Neural cell (in vitro differentiated cells): ENCODE measurements around the gene RCC2. TPM values are rescaled to one million over a fixed set of nuclear protein-coding genes. Genes with fewer than 3 reads are reported as not detected.

ENCODE experiments used
- H2AFZ ChIP-seq: fragments of 200-600, 300-800 bp; sonication (generic), shearing (Covaris generic); 2 replicates; pipeline ENCODE4 v1.6.0; 2014; ENCODE audit warnings: low read depth, mild to moderate bottlenecking, antibody characterized with exemption, low read length, moderate library complexity
- H3F3A ChIP-seq: fragments of 200-600 bp; shearing (Covaris generic); 2 replicates; pipeline ENCODE4 v1.6.1; 2016; ENCODE audit warnings: mild to moderate bottlenecking, moderate library complexity, mixed read lengths, antibody characterized with exemption, low read length; ENCODE audit not compliant: insufficient read depth, poor library complexity, severe bottlenecking
- H3K27ac ChIP-seq: fragments of 200-600, 300-800 bp; sonication (generic), shearing (Covaris generic); 2 replicates; pipeline ENCODE4 v1.5.1; 2014; ENCODE audit warnings: mild to moderate bottlenecking, low read length, moderate library complexity
- H3K27me3 ChIP-seq: fragments of 300-800, 200-600 bp; sonication (generic), shearing (Covaris generic); 2 replicates; pipeline ENCODE4 v1.6.0; 2014; ENCODE audit warnings: mild to moderate bottlenecking, low read depth, low read length, moderate library complexity; ENCODE audit not compliant: insufficient read depth
- H3K36me3 ChIP-seq: fragments of 300-800, 200-600 bp; sonication (generic), shearing (Covaris generic); 2 replicates; pipeline ENCODE4 v1.5.1; 2014; ENCODE audit warnings: mild to moderate bottlenecking, antibody characterized with exemption, low read length, moderate library complexity; ENCODE audit not compliant: insufficient read depth
- H3K4me2 ChIP-seq: fragments of 300-800, 200-600 bp; sonication (generic), shearing (Covaris generic); 2 replicates; pipeline ENCODE4 v1.6.0; 2014; ENCODE audit warnings: mild to moderate bottlenecking, low read length
- H3K4me3 ChIP-seq: fragments of 300-800, 200-600 bp; sonication (generic), shearing (Covaris generic); 2 replicates; pipeline ENCODE4 v1.5.1; 2014; ENCODE audit warnings: mild to moderate bottlenecking, low read length, moderate library complexity
- H3K79me2 ChIP-seq: fragments of 200-600 bp; shearing (Covaris generic); replicated peaks from 2 replicates; pipeline ENCODE4 v1.6.0; 2014; ENCODE audit warnings: mild to moderate bottlenecking, low read length, moderate library complexity; ENCODE audit not compliant: insufficient read depth
- H3K9ac ChIP-seq: fragments of 300-800, 200-600 bp; sonication (generic), shearing (Covaris generic); 2 replicates; pipeline ENCODE4 v1.6.1; 2016; ENCODE audit warnings: mild to moderate bottlenecking, low read length, mixed read lengths
- H3K9me2 ChIP-seq: fragments of 200-600 bp; shearing (Covaris generic); 2 replicates; pipeline ENCODE4 v1.6.1; 2016; ENCODE audit warnings: mild to moderate bottlenecking, low read length, mixed read lengths; ENCODE audit not compliant: insufficient read depth
- H3K9me3 ChIP-seq: fragments of 200-600, 300-800 bp; sonication (generic), shearing (Covaris generic); 2 replicates; pipeline ENCODE4 v1.6.1; 2016; ENCODE audit warnings: mild to moderate bottlenecking, mixed run types, low read length, moderate library complexity, mixed read lengths
- H4K20me1 ChIP-seq: fragments of 200-600 bp; shearing (Covaris generic); 2 replicates; pipeline ENCODE4 v1.6.1; 2016; ENCODE audit warnings: mild to moderate bottlenecking, mixed run types; ENCODE audit not compliant: insufficient read depth
- CTCF ChIP-seq: fragments of 450-650 bp; IDR thresholded peaks from 2 replicates; pipeline ENCODE4 v1.5.1; 2014; ENCODE audit warnings: antibody characterized with exemption, mild to moderate bottlenecking, moderate library complexity; ENCODE audit not compliant: poor library complexity, severe bottlenecking
- EP300 ChIP-seq: fragments of 450-650 bp; conservative IDR thresholded peaks from 2 replicates; pipeline ENCODE4 v1.6.1; 2014; ENCODE audit warnings: antibody characterized with exemption, mild to moderate bottlenecking, moderate library complexity; ENCODE audit not compliant: poor library complexity, severe bottlenecking
- EZH2 ChIP-seq: fragments of 200-600, 300-800 bp; shearing (Covaris generic), sonication (generic); IDR thresholded peaks from 2 replicates; pipeline ENCODE4 v1.6.1; 2014; ENCODE audit warnings: antibody characterized with exemption, low read length, borderline replicate concordance, mild to moderate bottlenecking; ENCODE audit not compliant: insufficient read depth, poor library complexity, severe bottlenecking
- MXI1 ChIP-seq: fragments of 450-650 bp; conservative IDR thresholded peaks from 2 replicates; pipeline ENCODE4 v1.6.1; 2014; ENCODE audit warnings: antibody characterized with exemption, mild to moderate bottlenecking; ENCODE audit not compliant: poor library complexity, severe bottlenecking
- POLR2AphosphoS5 ChIP-seq: IDR thresholded peaks from 2 replicates; pipeline ENCODE4 v1.6.1; 2012
- RAD21 ChIP-seq: fragments of 450-650 bp; conservative IDR thresholded peaks from 2 replicates; pipeline ENCODE4 v1.6.1; 2014; ENCODE audit warnings: antibody characterized with exemption, mild to moderate bottlenecking, moderate library complexity
- REST ChIP-seq: IDR thresholded peaks from 2 replicates; pipeline ENCODE4 v1.6.1; 2012; ENCODE audit warnings: borderline replicate concordance
- SMC3 ChIP-seq: fragments of 450-650 bp; conservative IDR thresholded peaks from 2 replicates; pipeline ENCODE4 v1.6.1; 2014; ENCODE audit warnings: antibody characterized with exemption, mild to moderate bottlenecking, moderate library complexity; ENCODE audit not compliant: poor library complexity
- TAF1 ChIP-seq: IDR thresholded peaks from 2 replicates; pipeline ENCODE4 v1.6.1; 2012; ENCODE audit warnings: low read depth
- polyA plus RNA-seq: library from polyadenylated mRNA; depleted of rRNA; stranded (reverse); fragments of >200 nt; gene quantifications from 2 replicates; pipeline ENCODE4 v1.2.3, GENCODE V29; 2014

Gene RCC2
- polyA plus RNA-seq, 1 donor from 2014 or later, result 34.4 TPM

GRCh38 chr1:17370618-17371017, 68.9 kb downstream of the RCC2 start:
- no peaks in the 10 kb centered on the region for H3F3A ChIP-seq
- H2AFZ ChIP-seq, result no peak overlapping the region
- H3K4me2 ChIP-seq, result no peak overlapping the region
- no peak overlapping the region for H3K9ac ChIP-seq
- no peaks in the 10 kb centered on the region for H3K79me2 ChIP-seq
- H3K9me2 ChIP-seq, result no peaks in the 10 kb centered on the region
- H3K9me3 ChIP-seq, result no peaks in the 10 kb centered on the region
- no peak overlapping the region for H3K4me3 ChIP-seq
- no peaks in the 10 kb centered on the region for H3K27me3 ChIP-seq
- H3K36me3 ChIP-seq, result no peaks in the 10 kb centered on the region
- H4K20me1 ChIP-seq, result no peaks in the 10 kb centered on the region
- no peak overlapping the region for H3K27ac ChIP-seq
- TF ChIP-seq TAF1, result no peak
- no peak for TF ChIP-seq CTCF
- no peak for TF ChIP-seq POLR2AphosphoS5
- no peak for TF ChIP-seq MXI1
- TF ChIP-seq EZH2, result no peak
- no peak for TF ChIP-seq SMC3
- no peak for TF ChIP-seq RAD21
- TF ChIP-seq REST, result no peak
- no peak for TF ChIP-seq EP300

- Histone ChIP-seq H3K27me3 (no peaks in the 10 kb centered on the region), H3K9ac (no peak overlapping the region), H3K9me3 (peaks cover 2% of the 10 kb centered on the region), H3K79me2 (no peaks in the 10 kb centered on the region), H3K4me3 (no peak overlapping the region), H2AFZ (no peak overlapping the region), H3K4me2 (no peak overlapping the region), H3K9me2 (no peaks in the 10 kb centered on the region), H3K27ac (no peak overlapping the region), H4K20me1 (no peaks in the 10 kb centered on the region), H3K36me3 (no peaks in the 10 kb centered on the region), H3F3A (no peaks in the 10 kb centered on the region)
- TF ChIP-seq TAF1, result no peak
- no peak for TF ChIP-seq MXI1
- no peak for TF ChIP-seq POLR2AphosphoS5
- TF ChIP-seq SMC3, result no peak
- no peak for TF ChIP-seq EP300
- no peak for TF ChIP-seq CTCF
- no peak for TF ChIP-seq REST
- TF ChIP-seq RAD21, result no peak
- no peak for TF ChIP-seq EZH2
Observed at GRCh38 chr1:17369466-17369865, 70.0 kb downstream of the RCC2 start.
